ENCODE results near the gene TSSC4. TPM values are rescaled to one million over a fixed set of nuclear protein-coding genes. Genes with fewer than 3 reads are reported as not detected.

Gene TSSC4
- total and polyA plus RNA-seq, 2 of the 13 experiments (the other 11 are each of a cell fraction or from before 2014, with no cell fraction given): 16.2 to 58.6 TPM

DNA sequence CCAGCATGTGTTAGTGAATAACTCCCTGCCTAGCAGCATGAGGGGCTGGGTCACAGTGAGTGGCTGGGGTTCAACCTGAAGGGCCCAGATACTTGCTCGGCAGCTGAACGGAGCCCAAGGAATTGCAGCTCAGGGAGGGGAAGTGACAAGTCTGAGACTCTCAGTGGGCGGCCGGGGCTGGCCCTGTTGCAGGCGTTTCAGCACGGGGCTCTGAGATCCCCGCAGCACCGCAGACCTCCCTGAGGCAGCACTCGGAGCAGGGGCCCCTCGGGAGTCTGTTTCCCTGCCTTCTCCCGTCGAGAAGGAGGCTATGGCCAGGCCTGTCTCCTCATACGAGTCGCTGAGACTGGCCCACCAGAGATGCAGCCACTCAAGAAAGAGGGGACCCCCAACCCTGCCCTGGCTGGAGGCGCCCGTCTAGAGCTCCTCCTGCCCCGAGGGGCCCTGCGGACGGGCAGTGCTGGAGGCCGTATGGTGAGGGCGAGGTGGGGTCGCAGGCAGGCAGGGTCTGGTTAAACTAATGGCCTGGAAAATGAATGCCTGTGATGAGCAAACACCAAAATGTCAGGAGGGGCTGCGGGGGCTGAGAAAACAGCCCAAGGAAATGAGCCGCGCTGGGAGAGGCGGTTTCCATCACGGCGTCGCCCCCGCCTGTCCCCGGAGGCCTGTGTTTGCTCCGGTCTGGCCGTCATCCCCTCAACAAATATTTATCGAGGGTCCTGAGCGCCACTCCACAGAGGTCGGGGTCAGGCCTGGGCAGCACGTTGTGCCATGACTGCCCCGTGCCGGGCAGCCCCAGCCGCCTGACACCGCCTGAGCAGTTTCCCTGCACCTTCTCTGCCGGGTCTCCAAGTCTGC, 9.3 kb downstream of the TSSC4 start (continued):
- TF ChIP-seq, protein P1, sequence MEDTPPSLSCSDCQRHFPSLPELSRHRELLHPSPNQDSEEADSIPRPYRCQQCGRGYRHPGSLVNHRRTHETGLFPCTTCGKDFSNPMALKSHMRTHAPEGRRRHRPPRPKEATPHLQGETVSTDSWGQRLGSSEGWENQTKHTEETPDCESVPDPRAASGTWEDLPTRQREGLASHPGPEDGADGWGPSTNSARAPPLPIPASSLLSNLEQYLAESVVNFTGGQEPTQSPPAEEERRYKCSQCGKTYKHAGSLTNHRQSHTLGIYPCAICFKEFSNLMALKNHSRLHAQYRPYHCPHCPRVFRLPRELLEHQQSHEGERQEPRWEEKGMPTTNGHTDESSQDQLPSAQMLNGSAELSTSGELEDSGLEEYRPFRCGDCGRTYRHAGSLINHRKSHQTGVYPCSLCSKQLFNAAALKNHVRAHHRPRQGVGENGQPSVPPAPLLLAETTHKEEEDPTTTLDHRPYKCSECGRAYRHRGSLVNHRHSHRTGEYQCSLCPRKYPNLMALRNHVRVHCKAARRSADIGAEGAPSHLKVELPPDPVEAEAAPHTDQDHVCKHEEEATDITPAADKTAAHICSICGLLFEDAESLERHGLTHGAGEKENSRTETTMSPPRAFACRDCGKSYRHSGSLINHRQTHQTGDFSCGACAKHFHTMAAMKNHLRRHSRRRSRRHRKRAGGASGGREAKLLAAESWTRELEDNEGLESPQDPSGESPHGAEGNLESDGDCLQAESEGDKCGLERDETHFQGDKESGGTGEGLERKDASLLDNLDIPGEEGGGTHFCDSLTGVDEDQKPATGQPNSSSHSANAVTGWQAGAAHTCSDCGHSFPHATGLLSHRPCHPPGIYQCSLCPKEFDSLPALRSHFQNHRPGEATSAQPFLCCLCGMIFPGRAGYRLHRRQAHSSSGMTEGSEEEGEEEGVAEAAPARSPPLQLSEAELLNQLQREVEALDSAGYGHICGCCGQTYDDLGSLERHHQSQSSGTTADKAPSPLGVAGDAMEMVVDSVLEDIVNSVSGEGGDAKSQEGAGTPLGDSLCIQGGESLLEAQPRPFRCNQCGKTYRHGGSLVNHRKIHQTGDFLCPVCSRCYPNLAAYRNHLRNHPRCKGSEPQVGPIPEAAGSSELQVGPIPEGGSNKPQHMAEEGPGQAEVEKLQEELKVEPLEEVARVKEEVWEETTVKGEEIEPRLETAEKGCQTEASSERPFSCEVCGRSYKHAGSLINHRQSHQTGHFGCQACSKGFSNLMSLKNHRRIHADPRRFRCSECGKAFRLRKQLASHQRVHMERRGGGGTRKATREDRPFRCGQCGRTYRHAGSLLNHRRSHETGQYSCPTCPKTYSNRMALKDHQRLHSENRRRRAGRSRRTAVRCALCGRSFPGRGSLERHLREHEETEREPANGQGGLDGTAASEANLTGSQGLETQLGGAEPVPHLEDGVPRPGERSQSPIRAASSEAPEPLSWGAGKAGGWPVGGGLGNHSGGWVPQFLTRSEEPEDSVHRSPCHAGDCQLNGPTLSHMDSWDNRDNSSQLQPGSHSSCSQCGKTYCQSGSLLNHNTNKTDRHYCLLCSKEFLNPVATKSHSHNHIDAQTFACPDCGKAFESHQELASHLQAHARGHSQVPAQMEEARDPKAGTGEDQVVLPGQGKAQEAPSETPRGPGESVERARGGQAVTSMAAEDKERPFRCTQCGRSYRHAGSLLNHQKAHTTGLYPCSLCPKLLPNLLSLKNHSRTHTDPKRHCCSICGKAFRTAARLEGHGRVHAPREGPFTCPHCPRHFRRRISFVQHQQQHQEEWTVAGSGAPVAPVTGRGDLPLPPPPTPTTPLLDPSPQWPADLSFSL (CRISPR knock-in tag; IDR thresholded peaks at IDR 0.05): no peak
- TF ChIP-seq WIZ (CRISPR knock-in tag; IDR thresholded peaks at IDR 0.05) (no peak), SIN3A (IDR thresholded peaks at IDR 0.05; ENCODE audit: borderline replicate concordance, low read depth, low read length) (no peak), FOXJ3 (CRISPR knock-in tag; IDR thresholded peaks at IDR 0.05; ENCODE audit: borderline replicate concordance) (peak; percentile 75; the same call in 1 of the 2 replicates), ZNF766 (CRISPR knock-in tag; IDR thresholded peaks at IDR 0.05; ENCODE audit: borderline replicate concordance) (0 out of 2 replicates have a peak, but pooled peaks have one; percentile 46), HNRNPLL (IDR thresholded peaks at IDR 0.05; ENCODE audit: low read depth, low read length, poor library complexity, severe bottlenecking) (no peak), EP300 (IDR thresholded peaks at IDR 0.05; ENCODE audit: low read depth in 2 of 2, low read length in 2 of 2) (peak in 1 of 2 experiments; percentile 66; a peak in 2 of 4 replicates), EP300 (CRISPR knock-in tag; IDR thresholded peaks at IDR 0.05; ENCODE audit: borderline replicate concordance) (peak; percentile 57; the same call in 1 of the 2 replicates), NFE2L1 (CRISPR knock-in tag; IDR thresholded peaks at IDR 0.05; ENCODE audit: borderline replicate concordance) (no peak), KDM5A (IDR thresholded peaks at IDR 0.05; ENCODE audit: borderline replicate concordance, low read length) (no peak), GABPB1 (CRISPR knock-in tag; IDR thresholded peaks at IDR 0.05) (peak; percentile 76), ASH2L (IDR thresholded peaks at IDR 0.05; ENCODE audit: insufficient read length, low read depth, low read length) (no peak)
- TF ChIP-seq, protein P2, sequence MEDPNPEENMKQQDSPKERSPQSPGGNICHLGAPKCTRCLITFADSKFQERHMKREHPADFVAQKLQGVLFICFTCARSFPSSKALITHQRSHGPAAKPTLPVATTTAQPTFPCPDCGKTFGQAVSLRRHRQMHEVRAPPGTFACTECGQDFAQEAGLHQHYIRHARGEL (CRISPR knock-in tag; IDR thresholded peaks at IDR 0.05): no peak
- TF ChIP-seq, protein P3, sequence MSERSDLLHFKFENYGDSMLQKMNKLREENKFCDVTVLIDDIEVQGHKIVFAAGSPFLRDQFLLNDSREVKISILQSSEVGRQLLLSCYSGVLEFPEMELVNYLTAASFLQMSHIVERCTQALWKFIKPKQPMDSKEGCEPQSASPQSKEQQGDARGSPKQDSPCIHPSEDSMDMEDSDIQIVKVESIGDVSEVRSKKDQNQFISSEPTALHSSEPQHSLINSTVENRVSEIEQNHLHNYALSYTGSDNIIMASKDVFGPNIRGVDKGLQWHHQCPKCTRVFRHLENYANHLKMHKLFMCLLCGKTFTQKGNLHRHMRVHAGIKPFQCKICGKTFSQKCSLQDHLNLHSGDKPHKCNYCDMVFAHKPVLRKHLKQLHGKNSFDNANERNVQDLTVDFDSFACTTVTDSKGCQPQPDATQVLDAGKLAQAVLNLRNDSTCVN (CRISPR knock-in tag; IDR thresholded peaks at IDR 0.05; ENCODE audit: borderline replicate concordance): no peak
- TF ChIP-seq, protein P4, sequence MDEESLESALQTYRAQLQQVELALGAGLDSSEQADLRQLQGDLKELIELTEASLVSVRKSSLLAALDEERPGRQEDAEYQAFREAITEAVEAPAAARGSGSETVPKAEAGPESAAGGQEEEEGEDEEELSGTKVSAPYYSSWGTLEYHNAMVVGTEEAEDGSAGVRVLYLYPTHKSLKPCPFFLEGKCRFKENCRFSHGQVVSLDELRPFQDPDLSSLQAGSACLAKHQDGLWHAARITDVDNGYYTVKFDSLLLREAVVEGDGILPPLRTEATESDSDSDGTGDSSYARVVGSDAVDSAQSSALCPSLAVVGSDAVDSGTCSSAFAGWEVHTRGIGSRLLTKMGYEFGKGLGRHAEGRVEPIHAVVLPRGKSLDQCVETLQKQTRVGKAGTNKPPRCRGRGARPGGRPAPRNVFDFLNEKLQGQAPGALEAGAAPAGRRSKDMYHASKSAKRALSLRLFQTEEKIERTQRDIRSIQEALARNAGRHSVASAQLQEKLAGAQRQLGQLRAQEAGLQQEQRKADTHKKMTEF (CRISPR knock-in tag; IDR thresholded peaks at IDR 0.05): peak; percentile 83
- TF ChIP-seq, protein P5, sequence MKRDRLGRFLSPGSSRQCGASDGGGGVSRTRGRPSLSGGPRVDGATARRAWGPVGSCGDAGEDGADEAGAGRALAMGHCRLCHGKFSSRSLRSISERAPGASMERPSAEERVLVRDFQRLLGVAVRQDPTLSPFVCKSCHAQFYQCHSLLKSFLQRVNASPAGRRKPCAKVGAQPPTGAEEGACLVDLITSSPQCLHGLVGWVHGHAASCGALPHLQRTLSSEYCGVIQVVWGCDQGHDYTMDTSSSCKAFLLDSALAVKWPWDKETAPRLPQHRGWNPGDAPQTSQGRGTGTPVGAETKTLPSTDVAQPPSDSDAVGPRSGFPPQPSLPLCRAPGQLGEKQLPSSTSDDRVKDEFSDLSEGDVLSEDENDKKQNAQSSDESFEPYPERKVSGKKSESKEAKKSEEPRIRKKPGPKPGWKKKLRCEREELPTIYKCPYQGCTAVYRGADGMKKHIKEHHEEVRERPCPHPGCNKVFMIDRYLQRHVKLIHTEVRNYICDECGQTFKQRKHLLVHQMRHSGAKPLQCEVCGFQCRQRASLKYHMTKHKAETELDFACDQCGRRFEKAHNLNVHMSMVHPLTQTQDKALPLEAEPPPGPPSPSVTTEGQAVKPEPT (CRISPR knock-in tag; IDR thresholded peaks at IDR 0.05; ENCODE audit: low read depth): 0 out of 2 replicates have a peak, but pooled peaks have one; percentile 32

Data from HepG2 (cell line).